IPS-18c (cell line): ENCODE measurements around the gene GRIA4.

Experiments used
- H3K4me3 ChIP-seq: 2 replicates; pipeline ENCODE4 v1.7.0; 2013; ENCODE audit warnings: low read depth, mild to moderate bottlenecking, low read length, moderate library complexity; ENCODE audit not compliant: insufficient read depth
- H3K9me3 ChIP-seq: one replicate; pipeline ENCODE4 v1.6.1; 2013; ENCODE audit warnings: mild to moderate bottlenecking, low read length, moderate library complexity; ENCODE audit not compliant: control insufficient read depth, insufficient read depth

GRIA4 gene

GRCh38 chr11:105799728-105800462 lies 190.0 kb downstream of the GRIA4 start:
- H3K9me3 ChIP-seq, result no peaks in the 10 kb centered on the region

GRCh38 chr11:105802390-105802789 lies 192.5 kb downstream of the GRIA4 start:
- Histone ChIP-seq H3K9me3 (no peaks in the 10 kb centered on the region), H3K4me3 (no peak overlapping the region)

More at GRCh38 chr11:105799728-105800462, 190.0 kb downstream of the GRIA4 start:
- no peak overlapping the region for H3K4me3 ChIP-seq

- H3K9me3 ChIP-seq, result no peaks in the 10 kb centered on the region
Measured at GRCh38 chr11:105811242-105811641, 201.4 kb downstream of the GRIA4 start.

DNA sequence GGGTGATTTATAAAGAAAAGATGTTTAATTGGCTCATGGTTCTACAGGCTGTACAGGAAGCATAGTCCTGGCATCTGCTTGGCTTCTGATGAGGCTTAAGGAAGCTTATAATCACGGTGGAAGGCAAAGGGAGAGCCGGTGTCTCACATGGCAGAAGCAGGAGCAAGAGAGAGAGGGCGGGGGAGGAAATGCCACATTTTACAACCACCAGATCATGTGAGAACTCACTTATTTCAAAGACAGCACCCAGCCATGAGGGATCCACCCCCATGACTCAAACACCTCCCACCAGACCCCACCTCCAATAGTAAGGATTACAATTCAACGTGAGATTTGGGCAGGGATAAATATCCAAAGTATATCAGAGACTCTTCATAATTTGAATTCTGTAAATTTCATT lies 211.5 kb downstream of the GRIA4 start:
- no peak overlapping the region for H3K4me3 ChIP-seq

More at GRCh38 chr11:105811242-105811641, 201.4 kb downstream of the GRIA4 start:
- H3K4me3 ChIP-seq, result no peak overlapping the region

DNA sequence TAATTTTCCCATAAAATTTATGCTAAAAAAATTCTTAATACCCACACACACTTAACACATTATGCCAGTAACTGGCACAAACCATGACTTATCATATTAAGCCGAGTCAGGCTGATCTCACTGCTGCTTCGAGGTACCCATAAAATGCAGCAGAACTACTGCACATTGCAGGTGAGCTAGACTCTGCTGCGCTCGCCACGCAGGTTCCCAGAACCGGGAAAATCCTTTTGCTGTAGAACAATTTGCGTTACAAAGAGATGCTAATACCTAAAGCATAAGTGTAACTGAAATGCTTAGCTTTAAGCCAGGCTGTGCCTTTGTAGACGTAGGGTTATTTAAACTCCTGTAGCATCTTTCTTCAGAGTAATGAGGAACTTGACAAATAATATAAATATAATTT lies 211.9 kb downstream of the GRIA4 start:
- H3K4me3 ChIP-seq, result no peak overlapping the region
- H3K9me3 ChIP-seq, result no peaks in the 10 kb centered on the region

More for the DNA sequence above, 211.5 kb downstream of the GRIA4 start:
- H3K9me3 ChIP-seq, result no peaks in the 10 kb centered on the region

DNA sequence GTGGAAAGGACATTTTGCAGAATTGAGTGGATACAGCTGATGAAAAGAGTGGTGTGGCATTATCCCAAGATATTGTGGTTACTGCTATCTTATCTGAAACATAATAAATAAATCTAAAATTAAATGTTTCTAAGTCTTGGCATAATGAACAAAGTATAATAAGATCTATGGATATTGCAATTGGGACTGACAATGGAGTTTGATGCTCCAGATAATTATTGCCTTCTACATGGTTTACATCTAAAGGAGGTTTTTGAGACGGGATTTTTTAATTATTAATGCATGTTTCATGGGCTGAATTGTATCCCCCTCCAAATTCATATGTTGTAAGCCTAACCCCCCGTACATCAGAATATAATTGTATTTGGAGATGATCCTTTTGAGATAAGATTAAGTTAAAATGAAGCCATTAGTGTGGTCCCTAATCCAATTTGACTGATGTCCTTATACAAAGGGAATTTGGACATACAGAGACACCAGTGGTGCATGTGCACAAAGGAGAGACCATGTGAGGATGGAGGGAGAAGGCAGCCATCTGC lies 213.7 kb downstream of the GRIA4 start:
- Histone ChIP-seq H3K4me3 (no peak overlapping the region), H3K9me3 (no peaks in the 10 kb centered on the region)

GRCh38 chr11:105824457-105825013 lies 214.7 kb downstream of the GRIA4 start:
- Histone ChIP-seq H3K9me3 (no peaks in the 10 kb centered on the region), H3K4me3 (no peak overlapping the region)

DNA sequence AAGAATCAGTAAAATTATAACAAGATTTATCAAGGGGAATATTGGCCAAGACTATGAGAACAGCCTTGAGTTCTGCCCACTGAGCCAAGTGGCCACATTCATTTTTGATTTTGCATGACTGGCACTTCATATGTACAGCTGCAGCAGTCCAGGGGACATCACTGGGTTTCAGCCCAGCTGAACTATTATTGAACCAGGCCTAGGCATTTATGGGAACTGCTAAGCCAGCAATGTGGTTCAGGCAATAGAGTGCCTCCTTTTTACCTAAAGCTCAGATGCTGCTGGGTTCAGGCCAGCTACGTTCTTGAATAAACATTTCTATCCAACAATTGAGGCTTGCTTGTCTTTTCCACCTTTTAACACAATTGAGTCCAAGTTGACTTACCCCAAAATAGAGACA lies 215.3 kb downstream of the GRIA4 start:
- Histone ChIP-seq H3K9me3 (no peaks in the 10 kb centered on the region), H3K4me3 (no peak overlapping the region)

- no peak overlapping the region for H3K4me3 ChIP-seq
- no peaks in the 10 kb centered on the region for H3K9me3 ChIP-seq
Measured at GRCh38 chr11:105827906-105828305, 218.0 kb downstream of the GRIA4 start.

DNA sequence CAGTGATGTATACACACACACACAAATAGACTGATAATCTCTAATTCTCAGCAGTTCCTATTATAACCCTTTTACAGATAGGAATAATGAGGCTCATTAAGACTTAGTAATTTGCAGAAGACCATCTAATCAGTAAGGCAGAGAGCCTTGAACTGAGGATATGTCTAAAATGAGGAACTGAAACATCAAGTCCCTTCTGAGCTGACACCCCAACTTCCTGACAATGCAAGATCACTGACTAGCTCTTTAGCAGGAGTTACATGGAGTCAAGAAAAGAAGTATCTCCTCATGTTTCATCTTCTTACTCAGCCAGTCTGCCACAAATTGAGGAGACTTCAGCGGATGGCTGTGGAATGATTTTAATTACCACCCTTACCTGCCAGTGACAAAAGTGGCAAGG lies 219.2 kb downstream of the GRIA4 start:
- Histone ChIP-seq H3K9me3 (no peaks in the 10 kb centered on the region), H3K4me3 (no peak overlapping the region)

DNA sequence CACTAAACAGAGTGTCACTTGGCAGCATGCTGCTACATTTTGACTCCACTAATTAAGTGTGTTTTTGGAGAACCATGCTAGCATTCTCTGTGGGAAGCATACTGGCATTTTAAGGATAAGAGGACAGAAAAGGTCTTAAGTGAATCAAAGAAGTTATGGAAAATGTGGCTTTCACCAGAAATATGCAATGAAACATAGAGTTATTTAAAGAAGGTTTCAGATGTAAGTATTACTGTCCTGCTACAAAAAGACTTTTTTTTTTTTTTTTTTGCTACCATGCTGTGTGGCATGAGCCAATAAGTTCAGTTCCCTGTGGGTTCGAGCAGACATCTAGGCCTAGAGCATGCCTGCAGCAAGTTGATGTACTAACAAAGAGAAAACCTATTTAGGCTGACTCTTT lies 224.6 kb downstream of the GRIA4 start:
- H3K9me3 ChIP-seq, result no peaks in the 10 kb centered on the region
- H3K4me3 ChIP-seq, result no peak overlapping the region

DNA sequence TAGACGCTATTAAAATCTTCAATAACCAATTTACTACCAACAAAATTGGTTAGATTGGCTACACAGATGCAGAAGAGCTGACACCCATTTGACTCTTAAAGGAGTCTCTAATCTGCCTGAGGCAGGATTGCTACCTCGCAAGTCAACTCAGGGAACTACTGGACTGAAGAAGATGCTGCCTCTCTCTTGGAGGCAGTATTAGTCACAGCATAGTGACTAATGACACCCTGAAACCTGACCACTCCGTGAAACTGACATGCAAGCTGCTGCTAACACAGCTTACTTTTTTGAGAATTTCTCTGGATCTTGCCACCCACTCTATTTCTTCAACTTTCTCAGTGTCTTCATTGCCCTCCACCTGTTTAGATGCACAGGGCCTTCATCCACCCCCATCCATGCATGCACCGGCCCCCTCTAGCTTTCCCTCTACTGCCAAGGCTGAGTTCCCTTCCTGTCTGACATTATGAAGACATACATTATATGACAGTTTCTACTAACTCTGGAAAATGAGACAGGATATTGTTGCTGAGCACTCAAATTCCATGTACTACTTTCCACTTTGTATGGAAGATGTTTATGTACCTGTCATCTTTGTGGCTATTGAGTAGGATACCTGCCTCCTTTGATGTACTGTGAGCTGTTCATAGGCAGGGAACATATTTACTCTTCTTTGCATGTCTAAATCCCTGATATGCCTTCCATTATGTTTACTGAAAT lies 229.0 kb downstream of the GRIA4 start:
- Histone ChIP-seq H3K9me3 (no peaks in the 10 kb centered on the region), H3K4me3 (no peak overlapping the region)

- no peaks in the 10 kb centered on the region for H3K9me3 ChIP-seq
- no peak overlapping the region for H3K4me3 ChIP-seq
Measured at GRCh38 chr11:105840391-105840790, 230.5 kb downstream of the GRIA4 start.

DNA sequence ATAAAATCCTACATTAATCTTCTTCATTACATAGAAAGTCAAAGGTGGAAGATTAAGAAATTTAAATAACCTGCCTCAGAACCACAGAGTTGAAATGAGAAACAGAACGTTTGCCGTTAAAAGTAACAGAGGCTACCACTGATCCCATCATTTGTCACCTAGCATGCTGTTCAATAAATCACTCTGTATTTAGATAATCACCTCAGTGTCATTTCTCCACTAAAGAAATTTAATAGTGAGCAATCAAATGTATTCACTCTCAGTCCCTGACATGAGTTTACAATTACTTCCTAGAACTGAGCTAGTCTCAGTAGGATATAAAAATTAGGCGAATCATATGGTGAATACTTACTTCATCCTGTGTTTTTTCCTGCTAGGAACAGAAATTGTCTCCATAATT lies 242.5 kb downstream of the GRIA4 start:
- H3K9me3 ChIP-seq, result no peaks in the 10 kb centered on the region
- no peak overlapping the region for H3K4me3 ChIP-seq

DNA sequence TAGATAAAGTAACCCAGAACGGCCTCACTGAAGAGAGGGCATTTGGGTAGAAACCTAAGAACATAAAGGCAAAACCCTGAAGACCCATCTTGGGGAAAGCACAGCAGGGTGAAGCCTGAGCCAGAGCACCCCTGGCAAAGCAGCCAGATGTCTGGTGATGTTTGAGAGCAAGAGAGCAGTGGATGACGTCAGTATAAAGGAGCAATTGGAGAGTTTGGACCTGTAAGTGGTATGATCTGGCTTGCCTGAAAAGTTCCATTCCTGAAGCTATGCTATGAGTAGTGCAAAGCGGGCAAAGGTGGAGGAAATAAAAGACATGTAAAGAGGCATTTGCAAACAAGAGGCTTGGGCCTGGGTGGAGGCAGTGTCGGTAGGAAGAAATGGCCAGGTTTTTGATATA lies 244.4 kb downstream of the GRIA4 start:
- H3K4me3 ChIP-seq, result no peak overlapping the region
- H3K9me3 ChIP-seq, result no peaks in the 10 kb centered on the region

DNA sequence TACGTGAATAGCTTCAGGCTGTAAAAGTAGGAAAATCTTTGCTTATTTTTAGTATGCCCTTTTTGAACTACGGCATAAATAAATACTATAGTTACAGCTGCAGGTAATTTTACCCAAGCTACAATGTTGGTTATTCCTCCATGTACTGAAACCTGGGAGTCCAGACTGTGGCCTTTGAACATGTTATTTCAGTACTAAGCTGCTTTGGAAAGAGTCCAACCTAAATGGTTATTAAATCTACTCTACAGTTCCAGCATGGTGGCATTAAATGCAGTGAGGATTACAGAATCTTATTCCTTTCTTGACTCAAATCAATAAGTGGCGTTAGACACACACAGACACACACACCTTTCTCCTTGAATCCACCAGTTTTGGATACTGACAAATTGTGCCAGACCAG lies 247.1 kb downstream of the GRIA4 start:
- no peaks in the 10 kb centered on the region for H3K9me3 ChIP-seq
- H3K4me3 ChIP-seq, result no peak overlapping the region

- H3K9me3 ChIP-seq, result no peaks in the 10 kb centered on the region
- H3K4me3 ChIP-seq, result no peak overlapping the region
Measured at GRCh38 chr11:105857728-105858127, 247.9 kb downstream of the GRIA4 start.

DNA sequence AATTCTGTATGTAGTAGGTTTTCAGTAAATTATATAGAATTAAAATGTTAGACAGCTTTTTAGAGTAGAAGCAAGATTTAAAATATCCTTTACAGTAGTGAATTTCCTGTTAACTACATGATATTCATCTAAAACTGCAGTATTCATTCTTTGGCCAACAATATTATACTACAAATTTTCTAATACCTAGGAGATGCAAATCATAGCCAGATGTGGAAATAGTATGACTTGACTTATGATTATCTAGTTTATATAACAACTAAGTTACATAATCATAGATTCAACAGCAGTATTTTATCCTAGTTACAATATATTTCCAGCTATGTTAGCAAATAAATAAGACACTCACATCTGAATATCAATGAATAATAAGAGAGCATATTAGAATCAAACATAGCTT lies 249.0 kb downstream of the GRIA4 start:
- Histone ChIP-seq H3K4me3 (no peak overlapping the region), H3K9me3 (no peaks in the 10 kb centered on the region)
